Mucosa of gallbladder (tissue), 1 donor: ENCODE results near the gene VMAC. TPM values are rescaled to one million over a fixed set of nuclear protein-coding genes. Genes with fewer than 3 reads are reported as not detected.

Experiments used
- DNase-seq: peaks from one replicate; pipeline ENCODE4 v3.0.0-alpha.2; 2020; ENCODE audit warnings: low spot score
- total RNA-seq: library from RNA; stranded (reverse); gene quantifications from one replicate; pipeline ENCODE4 v1.2.1, GENCODE V29; 2021
- donor health status: DM: no; HTN: no; CAD: no.

The VMAC gene
- total RNA-seq, 1 donor from 2014 or later = 12.7 TPM

DNA sequence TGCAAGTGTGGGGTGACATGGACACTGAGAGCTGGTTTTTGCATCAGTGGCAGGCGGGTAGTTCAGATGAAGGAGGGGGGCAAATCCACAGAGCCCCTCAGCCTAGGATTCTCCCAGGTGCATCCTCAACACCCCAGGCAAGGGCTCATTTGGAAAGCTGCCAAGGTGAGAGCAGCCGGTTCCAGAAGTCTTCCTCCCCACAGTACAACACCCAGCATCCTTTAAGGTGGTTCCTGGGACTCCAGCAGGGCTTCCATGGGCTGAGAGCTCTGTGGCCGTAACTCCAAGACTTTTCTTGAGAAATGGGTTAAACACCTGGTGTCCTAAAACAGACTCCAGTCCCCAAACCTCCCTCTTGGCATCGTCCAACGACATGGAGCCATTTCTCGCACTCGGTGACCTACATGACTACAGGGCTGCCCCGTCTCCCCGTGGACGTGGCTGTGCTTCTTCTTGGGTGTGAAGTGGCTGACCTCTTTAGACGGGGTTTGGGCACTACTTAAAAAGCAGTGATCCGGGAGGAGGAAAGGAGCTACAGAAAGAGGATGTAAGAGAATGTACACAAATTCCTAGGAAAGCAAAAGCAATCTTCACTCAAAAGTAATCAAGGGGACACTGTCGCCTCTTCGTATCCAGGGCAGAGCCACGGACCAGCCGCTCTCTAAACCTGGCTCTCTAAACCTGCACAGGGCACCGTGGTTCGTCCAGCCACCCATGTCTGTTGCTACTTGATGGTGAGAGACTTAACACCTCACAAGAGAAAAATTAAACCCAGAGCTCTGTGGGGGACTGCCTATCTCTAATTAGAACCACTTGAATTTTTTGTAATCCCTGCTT is 47.7 kb downstream of the VMAC start:
- no peak for DNase-seq

DNA sequence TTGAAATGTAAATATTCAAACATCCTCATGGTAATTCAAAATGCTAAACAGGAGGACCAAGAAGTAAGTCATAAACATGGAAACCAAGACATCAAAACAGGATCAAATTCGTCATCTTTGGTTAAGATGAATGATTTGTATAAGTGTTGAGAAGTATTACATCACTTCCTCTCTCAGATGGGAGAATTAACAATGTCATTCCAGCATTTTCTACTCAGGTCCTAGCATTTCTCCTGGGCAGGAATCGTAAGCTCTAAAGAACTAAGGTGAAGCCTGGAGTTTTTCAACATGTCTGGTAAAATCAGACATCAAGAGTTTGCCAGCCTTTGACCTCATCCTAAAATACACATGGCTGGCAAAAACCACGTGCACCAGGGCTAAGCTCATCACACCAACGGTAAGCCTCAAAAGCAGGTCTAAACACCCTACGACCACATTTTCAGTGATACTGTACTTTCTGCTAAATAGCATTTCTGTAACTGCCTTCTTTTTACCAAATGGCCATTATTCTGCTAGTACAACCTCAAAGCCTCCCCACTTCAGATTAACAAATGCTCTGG is 48.4 kb downstream of the VMAC start:
- DNase-seq = no peak

DNA sequence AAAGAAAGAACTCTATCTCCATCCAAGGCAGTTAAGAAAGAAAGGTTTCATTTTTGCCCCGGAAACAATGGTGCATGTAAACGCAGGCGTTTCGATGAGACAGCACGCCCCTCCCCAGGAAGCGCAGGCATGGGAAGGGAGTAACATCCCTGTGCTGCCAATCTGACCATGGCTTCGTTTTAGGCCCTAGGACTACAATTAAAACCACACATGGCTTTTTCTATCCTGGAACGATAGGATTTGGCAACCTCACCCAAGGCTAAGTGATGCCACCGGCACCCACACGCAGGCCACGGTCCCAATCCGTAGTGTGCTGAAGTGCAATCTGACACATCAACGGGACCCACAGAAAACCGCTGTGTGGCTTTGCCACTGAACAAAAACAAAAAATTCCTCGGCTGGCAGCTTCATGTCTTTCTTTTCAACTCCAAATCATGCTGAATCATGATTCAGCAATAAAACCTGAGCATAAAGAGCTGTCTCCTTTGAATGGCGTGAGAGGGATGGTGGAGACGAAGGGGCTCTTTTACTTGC is 49.1 kb downstream of the VMAC start:
- DNase-seq = no peak

DNA sequence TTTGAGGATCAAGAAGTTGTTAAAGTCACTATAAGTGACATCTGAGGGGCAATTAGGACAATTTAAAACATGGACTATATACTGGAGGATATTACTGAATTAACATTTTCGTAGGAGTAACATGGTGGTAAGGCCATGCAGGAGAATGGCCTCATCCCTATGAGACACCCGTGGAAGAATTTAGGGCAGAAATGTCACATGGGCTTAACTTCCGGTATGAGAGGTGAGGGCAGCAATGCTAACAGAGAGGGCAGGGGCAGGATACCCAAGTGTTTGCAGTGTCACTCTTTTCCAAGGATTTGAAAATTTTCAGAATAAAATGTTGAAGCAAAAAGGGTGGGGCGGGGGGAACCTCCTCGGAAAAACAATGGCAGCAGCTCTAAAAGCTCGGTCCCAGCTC is 49.6 kb downstream of the VMAC start:
- no peak for DNase-seq

DNA sequence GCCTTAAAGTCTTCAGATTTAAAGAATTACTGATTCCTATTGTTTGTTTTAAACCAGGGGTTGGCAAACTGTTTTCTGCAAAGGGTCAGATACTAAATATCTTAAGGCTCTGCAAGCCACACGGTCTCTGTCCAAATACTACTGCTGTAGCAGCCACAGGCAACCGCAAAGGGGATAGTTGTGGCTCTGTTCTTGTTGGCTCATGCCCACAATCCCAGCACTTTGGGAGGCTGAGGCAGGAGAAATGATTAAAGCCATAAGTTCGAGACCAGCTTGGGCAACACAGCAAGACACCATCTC is 50.9 kb downstream of the VMAC start:
- DNase-seq = no peak

DNA sequence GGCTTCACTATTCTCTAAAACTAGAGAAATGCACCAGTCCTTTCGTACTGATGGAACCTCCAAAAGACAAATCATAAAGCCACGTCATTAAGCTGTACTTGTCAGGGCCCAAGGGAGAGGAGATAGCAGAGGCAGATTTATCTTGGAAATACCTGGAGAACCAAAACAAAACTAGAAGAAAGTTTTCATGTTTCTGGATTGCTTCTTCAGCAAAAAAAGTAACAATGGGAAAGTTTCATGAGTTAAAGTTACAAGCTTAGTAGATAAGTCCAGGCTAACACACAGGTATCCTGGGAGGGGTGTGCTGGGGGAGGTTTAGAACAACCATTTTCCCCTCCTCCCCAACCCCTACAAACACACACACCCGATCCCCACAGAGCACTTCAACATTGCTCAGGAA is 51.7 kb downstream of the VMAC start:
- no peak for DNase-seq

DNA sequence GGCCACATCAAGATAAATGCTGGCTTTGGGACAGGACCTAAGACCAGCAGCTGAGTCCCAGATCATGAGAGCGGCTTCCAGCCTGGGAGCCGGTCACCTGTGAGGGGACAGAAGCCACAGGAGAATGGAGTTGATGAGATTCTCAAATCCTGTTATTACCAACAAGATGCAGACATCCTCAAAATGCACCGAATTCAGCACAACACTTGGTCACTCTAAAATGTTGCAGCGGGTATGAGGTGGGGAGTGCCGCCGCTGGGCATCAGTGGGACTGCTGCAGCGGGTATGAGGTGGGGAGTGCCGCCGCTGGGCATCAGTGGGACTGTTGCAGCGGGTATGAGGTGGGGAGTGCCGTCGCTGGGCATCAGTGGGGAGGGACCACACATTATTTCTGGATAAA is 52.1 kb downstream of the VMAC start:
- DNase-seq = no peak

DNA sequence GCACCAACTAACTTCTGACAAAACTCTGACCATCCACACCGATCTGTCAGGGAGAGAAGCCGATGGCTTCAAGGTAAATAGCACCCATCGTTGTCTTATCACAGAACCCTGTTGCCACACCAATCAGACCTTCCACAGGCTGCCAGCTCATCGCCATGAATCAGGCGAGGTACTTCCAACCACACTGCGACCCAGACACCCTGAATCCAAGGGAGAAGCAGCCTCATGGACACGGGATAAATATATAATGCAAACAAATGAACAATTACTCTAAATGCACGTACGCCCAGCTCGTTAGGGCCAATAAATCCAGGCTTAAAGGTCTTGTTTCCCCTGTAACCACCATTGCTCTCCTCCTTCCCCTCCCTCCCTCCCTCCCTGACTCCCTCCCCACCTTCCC is 52.5 kb downstream of the VMAC start:
- no peak for DNase-seq

DNA sequence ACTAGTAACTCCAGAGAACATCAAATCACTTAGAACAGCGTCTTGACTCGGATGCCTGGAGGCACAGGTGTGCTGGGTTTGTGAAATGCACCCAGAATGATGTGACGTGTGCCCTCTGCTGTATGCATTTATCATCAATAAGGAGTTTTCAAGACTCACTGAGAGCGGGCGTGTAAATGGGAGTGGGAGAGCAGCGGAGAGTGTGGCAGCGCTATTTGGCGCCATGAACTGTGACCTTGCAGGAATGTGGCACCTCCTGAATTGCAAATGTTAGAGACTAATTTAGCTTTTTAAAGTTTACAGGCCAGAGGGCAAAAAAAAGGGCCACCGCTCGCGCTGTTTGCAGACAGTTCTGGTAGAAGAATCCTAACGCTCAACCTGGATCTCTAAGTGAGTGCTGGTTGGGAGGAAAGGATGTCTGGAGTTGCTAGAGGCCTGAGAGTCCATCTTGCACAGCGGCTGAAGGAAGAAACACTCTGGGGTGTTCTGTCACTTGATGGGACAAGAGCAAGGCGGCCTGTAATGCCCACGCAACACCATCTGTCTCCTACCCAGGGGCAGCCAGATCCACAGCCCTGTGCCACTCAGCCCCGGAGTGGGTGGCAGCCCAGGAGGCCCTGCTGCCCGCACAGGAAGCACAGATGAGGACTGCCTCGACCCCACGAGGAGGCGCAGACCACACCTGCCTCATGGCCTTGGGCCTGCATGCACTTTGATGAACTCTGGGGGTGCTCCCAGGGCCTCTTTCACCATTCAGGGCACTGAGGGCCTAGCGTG is 53.6 kb downstream of the VMAC start:
- DNase-seq = no peak

DNA sequence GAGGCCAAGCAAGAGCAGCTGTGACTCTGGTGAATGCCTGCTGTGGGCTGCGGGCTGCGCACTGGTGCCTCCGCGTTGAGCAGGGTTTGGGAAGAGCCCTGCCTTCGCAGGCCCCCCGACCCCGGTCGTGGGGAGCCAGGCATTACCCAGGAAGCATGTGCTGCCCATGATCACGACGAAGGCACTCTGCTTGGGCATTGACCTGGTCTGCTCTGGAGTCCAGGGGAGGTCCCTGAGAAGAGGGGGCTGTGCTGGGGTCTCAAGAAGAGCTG is 54.1 kb downstream of the VMAC start:
- DNase-seq = no peak

DNA sequence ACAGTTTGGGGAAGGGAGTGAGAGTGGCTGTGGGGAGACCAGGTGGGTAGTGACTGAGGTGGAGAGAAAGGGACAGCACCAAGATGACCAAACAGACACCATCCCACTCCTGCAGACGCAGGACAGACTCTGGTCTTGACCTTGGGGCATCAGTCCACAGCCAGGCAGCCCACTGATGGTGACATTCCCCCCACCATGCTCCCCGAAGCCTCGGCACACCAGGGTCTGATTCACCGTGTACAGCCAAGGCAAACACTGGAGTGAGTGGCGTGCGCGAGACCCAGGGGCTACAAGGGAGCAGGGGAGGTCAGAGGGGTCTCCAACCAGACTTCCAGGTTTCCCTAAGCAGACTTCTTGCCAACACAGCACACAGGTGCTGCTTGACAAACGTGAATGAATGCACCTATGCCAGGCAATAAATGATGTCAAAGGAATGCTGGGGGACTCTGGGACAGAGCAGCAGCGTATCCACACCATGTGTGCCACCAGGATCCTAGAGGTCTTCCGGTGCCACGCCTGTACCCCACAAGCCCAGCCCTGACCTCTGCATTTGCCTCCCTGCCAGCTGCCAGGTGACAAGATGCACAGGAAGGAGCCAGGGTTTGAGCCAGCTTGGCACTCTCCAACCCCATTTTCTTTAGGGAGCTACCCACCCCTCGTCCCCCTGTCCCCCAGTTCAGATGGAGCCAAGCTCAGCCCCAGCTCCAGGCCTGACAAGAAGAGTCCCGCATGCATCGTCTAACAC is 54.8 kb downstream of the VMAC start:
- DNase-seq = no peak

Other genes with a start within 250 kb of the VMAC start
- gene MICOS13, start 224.4 kb upstream of the VMAC start, total RNA-seq = 62.6 TPM
- 15.7 TPM for gene HSD11B1L, start 223.8 kb upstream of the VMAC start, total RNA-seq
- 609 TPM for gene RPL36, start 214.6 kb upstream of the VMAC start, total RNA-seq
- 80.2 TPM for gene LONP1, start 184.7 kb upstream of the VMAC start, total RNA-seq
- gene CATSPERD, start 184.2 kb upstream of the VMAC start, total RNA-seq = not detected
- 4.1 TPM for gene PRR22, start 120.1 kb upstream of the VMAC start, total RNA-seq
- gene DUS3L, start 113.7 kb upstream of the VMAC start, total RNA-seq = 37.2 TPM
- 6.2 TPM for gene NRTN, start 99.8 kb upstream of the VMAC start, total RNA-seq
- gene FUT6, start 65.2 kb upstream of the VMAC start, total RNA-seq = 81.2 TPM
- 127 TPM for gene FUT3, start 53.4 kb upstream of the VMAC start, total RNA-seq
- gene FUT5, start 34.3 kb upstream of the VMAC start, total RNA-seq = not detected
- 244 TPM for gene NDUFA11, start 1.1 kb upstream of the VMAC start, total RNA-seq
- gene CAPS, start 9.4 kb downstream of the VMAC start, total RNA-seq = 82.5 TPM
- gene RANBP3, start 73.3 kb downstream of the VMAC start, total RNA-seq = 75.5 TPM
- gene RFX2, start 205.6 kb downstream of the VMAC start, total RNA-seq = 8.6 TPM
- gene ACSBG2, start 230.8 kb downstream of the VMAC start, total RNA-seq = not detected